Lower leg skin (tissue), 3 donors: ENCODE results near the gene SPRTN.

Source experiments
- CTCF ChIP-seq, 3 donors: fragments of 450-650 bp; IDR thresholded peaks; one replicate each; pipeline ENCODE4 v1.5.1; 2016; ENCODE audit warnings: antibody characterized with exemption in 3 of 3, mild to moderate bottlenecking in 3 of 3, moderate library complexity in 2 of 3
- POLR2A ChIP-seq, 2 donors: fragments of 450-650 bp; IDR thresholded peaks; one replicate each; pipeline ENCODE4 v1.6.1; 2016 to 2017; ENCODE audit warnings: antibody characterized with exemption in 2 of 2, mild to moderate bottlenecking in 1 of 2, moderate library complexity in 1 of 2

GRCh38 chr1:231322880-231323530 is 15.1 kb upstream of the SPRTN start:
- TF ChIP-seq CTCF (IDR thresholded peaks at IDR 0.05) (no peak), POLR2A (IDR thresholded peaks at IDR 0.05) (no peak)
